HG03469 (cell line): ENCODE measurements around the gene TAS2R41.

Experiments
- ATAC-seq: cut with Tn5 transposase; IDR thresholded peaks from one replicate; pipeline ENCODE4 v1.9.1; 2021; ENCODE audit warnings: mild to moderate bottlenecking, moderate library complexity, moderate number of reproducible peaks; ENCODE audit not compliant: unreplicated experiment

TAS2R41 gene, protein sequence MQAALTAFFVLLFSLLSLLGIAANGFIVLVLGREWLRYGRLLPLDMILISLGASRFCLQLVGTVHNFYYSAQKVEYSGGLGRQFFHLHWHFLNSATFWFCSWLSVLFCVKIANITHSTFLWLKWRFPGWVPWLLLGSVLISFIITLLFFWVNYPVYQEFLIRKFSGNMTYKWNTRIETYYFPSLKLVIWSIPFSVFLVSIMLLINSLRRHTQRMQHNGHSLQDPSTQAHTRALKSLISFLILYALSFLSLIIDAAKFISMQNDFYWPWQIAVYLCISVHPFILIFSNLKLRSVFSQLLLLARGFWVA

DNA sequence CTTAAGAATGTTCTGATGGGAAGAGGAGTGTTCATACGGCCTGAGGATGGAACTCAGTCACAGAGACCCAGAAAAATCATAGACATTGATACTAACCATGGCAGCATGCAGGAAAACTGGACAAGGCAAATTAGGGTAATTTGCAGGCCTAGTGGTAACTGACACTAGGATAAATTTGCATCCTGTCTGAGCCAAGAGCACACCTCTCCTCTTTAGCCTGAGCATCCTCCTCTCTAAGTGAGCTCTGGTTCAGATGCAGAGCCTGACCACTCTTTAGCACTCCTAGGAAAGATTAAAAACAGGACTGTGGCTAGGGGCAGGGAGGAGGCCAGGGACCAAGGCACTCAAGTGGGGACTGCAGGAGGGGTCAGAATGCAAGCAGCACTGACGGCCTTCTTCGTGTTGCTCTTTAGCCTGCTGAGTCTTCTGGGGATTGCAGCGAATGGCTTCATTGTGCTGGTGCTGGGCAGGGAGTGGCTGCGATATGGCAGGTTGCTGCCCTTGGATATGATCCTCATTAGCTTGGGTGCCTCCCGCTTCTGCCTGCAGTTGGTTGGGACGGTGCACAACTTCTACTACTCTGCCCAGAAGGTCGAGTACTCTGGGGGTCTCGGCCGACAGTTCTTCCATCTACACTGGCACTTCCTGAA lies at the start of gene TAS2R41:
TAS2R41 (plus strand) TSS at position 373 of the 650 bp plus-strand sequence; CDS start at position 373, 0 bp downstream.
- no peak for ATAC-seq

DNA sequence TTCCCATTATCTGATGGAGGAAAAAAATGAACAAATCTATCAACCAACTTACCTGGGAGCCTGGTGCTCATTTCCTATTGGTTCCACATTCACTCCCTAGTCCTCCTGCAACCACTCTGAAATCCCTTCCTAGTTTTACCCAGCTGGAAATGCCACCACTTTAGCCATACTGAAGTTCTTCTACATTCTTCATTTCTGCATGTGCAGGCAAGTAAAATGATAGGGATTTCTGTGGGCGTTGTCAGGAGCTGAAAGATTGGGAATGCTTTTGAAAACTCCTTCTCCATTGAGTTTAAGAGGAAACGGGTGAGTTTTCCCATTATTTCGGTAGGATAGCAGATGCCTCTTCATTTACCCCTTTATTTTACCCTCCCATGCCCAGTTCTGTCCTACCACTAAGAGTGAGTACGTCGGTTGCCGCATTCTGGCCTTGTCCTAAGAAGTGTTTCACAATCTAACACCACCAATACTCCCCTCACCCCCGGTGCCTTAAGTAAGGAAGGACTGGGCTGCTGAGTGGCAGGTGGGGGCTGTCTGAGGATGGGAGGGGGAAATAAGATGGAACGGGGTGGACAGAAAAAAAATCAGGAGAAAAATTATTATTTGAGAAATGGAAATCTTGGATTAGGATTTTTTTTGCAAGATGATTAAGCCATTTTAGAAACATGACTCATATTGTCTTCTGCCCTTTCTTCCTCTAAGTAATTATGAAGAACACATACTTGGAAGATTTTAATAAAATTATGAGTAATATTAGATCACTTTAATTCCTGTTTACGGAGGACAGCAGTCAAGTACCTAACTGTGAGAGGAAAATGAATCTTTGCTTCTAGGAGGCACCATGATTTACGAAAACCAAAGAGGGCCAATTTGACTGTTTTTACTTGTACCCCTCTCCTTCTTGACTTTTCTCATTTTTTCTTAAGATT lies 47.6 kb upstream of the TAS2R41 start:
- ATAC-seq: no peak

DNA sequence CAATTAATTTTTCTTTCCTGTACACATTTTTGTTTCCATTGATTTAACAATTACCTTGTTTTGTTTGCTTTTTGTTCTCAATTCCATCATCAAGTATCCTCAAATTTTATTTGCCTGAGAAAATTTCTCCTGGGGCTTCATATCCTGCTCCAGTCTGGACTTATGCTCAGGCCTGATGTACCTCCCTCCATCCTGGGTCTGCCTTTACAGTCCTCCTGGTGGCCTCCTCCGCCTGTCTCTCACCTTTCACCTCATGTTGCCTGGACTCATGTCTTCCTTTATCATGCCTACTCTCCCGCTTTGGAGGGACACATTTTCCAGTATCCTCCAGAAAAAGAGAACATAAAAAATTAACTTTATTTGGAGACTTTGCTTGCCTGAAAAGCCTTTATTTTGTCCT lies 46.6 kb upstream of the TAS2R41 start:
- no peak for ATAC-seq

DNA sequence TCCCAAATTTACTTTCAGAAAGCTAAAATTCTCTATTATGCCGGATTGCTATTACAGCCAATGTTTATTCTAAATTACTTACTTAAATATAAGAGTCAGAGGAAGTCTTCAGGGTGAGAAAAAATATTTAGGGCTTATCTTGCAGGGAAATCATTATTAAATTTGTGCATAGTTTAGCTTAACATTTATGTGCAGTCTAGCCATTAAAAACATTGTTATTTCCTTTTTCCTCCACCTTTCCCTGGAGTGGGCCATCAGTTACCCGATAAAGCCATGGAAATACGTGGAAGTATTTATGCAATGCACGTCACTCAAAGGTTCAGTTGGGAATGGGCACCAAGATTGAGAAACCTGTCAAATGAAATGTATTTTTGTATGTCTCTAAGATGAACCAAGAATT lies 43.9 kb upstream of the TAS2R41 start:
- no peak for ATAC-seq

DNA sequence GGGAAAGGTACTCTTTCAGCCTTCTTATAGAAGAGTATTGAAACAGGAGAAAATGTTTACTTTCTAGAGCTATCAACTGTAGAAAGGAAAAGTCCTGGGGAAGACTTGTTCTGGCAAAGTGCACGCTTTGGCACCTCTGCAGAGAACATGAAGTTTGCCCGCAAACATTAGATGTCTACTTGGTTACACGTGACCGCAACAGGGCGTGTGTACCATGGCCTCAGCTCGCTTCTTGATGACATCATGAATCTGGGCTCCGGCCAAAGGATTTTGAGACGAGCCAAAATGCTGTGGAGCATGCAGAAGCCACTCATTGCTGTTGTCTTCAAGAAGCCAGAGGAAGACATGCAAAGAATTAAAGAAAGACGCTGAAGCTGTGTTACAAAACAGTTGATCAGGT lies 43.0 kb upstream of the TAS2R41 start:
- ATAC-seq: no peak

DNA sequence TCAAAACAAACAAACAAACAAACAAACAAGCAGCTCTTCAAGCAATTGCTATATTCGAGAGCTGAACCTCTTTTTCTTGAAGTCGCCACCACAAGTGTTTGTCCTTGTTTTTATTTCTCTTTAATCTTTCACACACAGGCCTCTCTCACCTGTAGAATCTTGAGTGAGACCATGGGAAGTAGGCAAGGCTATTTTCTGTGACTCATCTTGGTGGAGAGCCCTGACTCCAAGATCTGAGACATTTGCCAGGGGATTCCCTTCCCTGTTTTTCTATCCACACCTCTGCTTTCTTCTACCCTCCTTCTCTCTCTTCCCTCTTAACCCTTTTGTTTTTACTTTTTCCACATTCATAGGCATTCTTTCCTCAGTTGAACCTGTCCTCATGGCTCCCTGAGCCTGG lies 42.4 kb upstream of the TAS2R41 start:
- no peak for ATAC-seq

DNA sequence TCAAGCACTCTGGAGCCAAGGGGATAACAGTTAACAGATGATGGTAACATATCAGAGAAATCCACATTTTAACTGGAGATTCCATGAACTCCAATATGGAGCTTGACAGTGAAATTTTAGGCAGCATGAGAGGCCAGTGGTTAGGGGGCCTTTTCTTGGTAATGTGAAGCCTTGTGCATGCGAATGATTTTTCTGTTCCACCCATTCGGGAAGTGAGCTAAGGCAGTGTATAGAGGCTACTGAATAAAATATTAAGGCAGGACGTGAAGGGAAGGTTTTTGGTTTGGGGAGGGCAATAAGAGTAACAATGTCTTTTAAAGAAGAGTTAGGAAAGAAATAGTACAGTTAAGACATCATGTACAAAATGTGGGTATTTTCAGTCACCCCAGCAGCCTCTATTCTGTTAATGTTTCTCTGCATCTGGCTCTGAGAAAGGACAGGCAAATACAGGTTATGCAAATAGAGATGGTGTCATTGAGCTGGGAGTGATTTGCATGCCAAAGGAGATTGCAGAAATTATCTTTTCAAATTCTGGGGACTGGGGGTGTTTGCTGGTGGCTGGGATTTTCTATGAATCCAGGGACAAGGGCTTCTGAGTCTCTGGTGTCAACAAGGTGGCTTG lies 41.2 kb upstream of the TAS2R41 start:
- ATAC-seq: peak; percentile 78

DNA sequence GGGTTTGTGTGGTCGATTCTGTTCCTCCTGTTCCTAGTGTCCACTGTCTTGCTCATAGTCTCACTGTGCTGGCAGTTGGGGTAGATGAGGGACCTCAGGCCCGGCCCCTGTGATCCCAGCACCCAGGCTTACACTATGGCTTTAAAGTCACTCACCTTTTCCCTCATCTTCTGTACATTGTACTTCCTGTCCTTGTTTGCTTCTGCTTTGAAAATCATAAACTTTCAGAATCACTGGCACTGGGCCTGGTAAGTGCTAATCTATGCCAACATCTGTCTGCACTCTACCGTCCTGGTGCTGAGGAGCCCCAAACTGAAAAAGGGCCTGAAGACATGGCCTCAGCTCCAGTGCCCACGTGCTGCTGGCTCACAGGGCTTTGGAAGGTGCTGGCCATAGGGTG lies 40.1 kb upstream of the TAS2R41 start:
- no peak for ATAC-seq

DNA sequence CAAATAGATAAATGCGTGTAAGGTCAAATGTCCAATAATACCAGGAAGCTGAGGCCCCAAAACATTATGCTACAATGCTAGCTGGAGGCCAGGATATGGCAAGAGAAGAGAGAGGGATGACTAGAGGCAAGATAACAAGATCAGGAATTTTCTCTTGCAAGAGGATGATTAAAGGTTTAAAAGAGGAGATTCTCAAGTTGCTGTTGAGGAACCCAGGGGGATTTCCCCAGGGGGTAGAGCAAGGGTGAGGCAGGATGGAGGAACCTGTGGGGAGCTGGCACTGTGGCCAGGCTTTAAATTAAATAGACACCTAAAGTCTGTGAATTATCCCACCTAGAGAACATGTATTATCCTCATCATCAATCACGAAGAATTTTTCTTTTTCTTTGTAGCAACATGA lies 37.8 kb upstream of the TAS2R41 start:
- ATAC-seq: no peak

DNA sequence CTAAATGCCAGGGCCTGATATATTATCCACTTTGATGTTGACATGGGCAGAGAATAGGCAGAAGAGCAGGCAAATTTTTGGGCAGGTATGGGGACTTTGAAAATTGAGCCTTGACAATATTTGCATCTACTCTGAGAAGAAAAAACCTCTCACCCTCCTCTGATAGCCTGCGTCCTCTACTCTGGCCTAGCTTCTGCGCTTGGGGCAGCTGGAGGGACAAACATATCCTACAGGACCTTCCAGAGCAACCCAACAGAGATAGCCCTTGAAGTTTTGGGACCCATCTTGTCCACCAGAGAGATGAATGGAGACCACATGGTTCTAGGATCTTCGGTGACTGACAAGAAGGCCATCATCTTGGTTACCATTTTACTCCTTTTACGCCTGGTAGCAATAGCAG lies 34.5 kb upstream of the TAS2R41 start, which contains the start of gene TAS2R60:
TAS2R60 (plus strand) TSS at position 301 of the 400 bp plus-strand sequence; CDS start at position 301, 0 bp downstream.
- no peak for ATAC-seq

DNA sequence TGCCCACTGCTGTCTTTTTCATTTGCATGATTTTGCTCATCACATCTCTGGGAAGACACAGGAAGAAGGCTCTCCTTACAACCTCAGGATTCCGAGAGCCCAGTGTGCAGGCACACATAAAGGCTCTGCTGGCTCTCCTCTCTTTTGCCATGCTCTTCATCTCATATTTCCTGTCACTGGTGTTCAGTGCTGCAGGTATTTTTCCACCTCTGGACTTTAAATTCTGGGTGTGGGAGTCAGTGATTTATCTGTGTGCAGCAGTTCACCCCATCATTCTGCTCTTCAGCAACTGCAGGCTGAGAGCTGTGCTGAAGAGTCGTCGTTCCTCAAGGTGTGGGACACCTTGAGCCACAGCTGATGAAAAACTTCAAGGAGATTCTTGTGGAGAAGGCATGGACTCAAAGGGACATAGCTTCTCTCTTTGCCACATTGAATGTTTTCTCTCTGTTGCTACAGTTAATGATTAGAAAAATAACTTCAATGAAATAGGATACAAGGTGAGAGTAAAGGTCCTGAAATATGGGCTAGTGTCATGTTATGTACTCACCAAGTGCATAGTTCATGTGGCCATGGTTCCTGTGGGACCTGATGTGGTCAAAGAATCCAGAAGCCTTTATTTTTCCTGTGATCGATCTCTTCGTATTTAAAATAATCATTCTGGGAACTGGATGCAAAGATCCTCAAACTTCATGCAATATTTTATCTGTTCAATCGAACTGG lies 33.5 kb upstream of the TAS2R41 start:
- no peak for ATAC-seq

DNA sequence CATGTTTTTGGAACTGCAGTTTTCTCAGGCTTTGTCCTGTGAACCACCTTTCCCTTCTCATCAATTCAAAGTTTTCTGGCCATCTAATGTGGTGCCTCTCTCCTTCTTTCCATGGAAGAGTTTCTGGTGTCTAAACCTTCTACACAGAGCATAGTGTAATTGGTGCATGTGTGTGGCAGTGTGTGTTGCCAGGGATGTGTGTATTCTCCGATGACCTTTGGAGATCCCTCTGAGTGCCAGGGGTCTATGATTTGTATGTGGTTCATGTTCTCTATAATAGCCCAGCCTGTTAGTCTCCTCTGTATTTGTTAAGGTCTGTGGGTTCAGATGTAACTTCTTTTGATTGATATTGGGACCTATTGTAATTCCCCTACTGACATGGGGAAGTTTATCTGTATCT lies 32.9 kb upstream of the TAS2R41 start:
- no peak for ATAC-seq

DNA sequence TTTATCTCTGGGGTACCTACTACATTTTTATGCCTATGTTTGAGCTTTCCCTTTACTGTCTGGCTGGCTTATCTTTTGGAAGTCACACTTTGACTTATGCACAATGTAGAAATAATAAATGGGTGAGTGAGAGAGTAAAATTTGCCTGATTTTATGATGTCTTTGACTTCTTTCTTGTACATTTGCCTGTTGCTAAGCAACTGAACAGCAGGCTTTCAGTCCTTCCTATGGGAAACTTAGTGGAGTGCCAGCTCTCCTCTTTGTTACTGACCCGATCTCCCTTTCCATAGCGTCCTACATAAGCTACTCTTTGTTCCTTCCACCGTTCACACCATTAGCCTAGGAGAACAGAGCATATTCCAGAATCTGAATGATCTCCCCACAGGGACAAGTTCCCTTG lies 30.2 kb upstream of the TAS2R41 start:
- no peak for ATAC-seq

DNA sequence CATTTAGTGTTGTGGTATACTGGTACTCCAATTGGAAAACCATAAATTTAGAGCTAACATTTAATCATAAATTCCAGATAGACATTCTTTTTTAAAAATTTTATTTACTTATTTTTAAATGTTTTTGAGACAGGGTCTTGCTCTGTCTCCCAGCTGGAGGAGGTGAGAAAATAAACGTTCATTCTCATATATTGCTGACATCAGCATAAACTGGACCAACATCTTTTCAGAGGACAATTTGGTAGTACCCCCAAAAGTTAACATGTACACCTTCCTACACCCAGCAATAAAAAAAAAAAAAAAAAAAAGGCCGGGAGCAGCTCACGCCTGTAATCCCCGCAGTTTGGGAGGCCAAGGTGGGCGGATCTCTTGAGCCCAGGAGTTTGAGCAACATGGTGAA lies 29.2 kb upstream of the TAS2R41 start:
- no peak for ATAC-seq

DNA sequence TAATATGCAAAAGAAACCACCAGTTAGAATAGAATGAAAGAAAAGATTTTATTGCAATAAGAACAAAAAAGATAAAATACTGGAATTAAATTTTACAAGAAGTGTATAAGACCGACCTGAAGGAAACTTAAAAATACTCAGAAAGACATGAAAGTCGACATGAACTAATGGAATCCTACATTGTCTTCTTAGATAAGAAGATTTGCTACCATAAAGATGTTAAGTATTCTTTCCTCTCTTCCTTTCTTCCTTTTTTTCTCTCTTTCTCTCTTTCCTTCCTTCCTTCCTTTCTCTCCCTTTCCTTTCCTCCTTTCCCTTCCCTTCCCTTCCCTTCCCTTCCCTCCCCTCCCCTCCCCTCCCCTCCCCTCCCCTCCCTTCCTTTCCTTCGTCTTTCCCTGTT lies 27.9 kb upstream of the TAS2R41 start:
- no peak for ATAC-seq

DNA sequence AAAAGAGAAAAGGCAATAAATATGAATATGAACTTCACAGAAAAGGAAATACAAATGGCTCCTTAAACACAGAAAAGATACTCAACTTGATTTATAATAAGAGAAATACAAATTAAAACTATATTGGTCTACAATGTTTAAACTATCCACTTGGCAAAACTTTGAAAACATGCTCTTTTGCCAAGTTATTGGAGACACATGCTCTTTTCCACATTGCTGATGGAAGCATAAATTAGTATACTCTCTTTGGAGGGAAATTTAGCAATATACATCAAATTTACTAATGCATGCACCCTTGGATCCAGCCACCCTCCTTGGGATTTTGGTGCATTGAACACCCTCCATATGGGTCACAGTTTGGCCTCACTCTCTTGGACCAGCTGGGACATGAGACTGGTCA lies 26.6 kb upstream of the TAS2R41 start:
- ATAC-seq: no peak

DNA sequence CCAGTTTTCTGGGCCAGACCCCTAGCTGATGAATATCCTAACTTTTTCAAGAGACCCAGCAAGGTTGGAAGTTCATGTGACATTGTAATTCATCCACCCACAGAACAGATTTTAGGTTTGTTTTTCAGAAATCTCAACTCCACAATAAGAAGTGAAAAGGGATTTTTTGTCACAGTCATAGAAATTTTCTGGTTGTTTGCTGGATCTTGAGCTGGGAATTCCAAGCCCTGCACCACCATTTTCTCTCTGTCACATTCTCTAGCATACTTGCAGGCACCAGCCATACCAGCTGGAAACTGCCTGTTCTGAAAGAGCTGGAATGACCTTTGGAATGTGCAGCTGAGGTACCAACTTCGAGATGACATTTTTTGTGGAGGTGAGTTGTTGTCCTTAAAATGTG lies 25.9 kb upstream of the TAS2R41 start:
- no peak for ATAC-seq

DNA sequence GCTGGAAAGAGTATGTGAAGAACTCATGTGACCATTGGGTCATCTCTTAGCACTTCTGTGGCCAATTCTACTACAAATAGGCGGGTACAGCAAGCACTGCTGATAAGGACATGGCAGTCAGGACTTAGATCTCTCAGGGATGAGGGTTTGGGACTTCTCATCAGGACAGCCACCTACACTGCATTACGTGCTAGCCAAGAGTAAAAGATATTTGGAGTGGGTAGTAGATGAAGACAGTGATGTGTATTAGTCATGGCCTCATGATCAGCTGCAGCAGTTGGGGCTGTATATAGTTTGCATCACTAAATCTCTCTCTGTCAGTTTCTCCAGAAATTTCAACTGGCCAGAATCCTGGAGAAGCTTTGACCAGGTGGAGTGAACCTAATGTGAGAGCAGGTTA lies 25.2 kb upstream of the TAS2R41 start:
- no peak for ATAC-seq

DNA sequence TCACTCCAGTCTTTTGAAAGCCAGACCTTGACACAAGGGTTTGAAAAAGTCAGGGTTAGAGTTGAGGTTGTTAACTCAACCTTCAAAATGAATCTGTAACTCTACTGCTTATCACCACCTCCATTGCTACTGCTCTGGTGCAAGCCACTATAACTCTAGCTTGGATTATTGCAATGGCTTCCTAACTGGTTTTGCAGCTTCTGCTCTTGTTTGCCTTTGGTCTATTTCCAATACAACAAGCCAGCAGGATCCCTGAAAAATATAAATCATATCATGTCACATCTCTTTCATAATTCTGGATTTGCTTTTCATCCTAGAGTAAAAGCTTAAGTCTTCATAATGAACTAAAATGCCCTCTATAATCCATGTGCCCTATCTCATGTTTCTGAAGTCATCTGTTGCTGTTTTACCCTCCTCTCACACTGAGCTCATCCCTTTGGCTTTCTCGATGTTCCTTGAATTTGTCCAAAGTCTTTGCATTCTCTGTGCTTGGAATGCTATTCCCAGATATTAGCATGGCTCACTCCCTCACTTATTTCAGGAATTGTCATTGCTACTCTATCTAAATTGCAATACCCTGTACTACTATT lies 23.5 kb upstream of the TAS2R41 start:
- ATAC-seq: no peak

DNA sequence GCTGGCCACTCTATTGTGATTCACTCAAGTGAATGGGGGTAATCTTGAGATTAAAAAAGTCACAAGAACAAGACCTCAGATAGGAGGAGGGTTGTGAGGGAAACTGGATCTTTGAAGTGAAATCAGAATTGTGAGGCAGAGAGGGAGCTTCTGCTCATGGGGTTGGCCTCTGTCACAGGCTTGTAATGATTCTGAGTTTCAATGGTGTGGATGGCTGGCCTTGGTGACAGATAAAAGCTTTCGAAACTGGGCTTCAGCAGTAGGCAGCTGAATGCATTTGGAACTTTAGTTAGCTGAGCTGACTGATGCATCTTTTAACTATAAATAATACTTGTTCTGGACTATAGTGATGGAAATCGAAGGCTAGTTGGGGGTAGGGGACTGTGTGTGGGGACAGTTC lies 22.2 kb upstream of the TAS2R41 start:
- no peak for ATAC-seq
